Mammary epithelial cell (primary cell): ENCODE measurements around the gene HLA-DMB.

ENCODE experiments used
- EZH2 ChIP-seq: IDR thresholded peaks from 2 replicates; pipeline ENCODE4 v1.6.1; 2012; ENCODE audit warnings: low read length, inconsistent platforms, borderline replicate concordance
- TF ChIP-seq, protein P1 (sequence below), 2 donors: IDR thresholded peaks in 1 of 2; conservative IDR thresholded peaks in 1 of 2; 2 replicates each; pipeline ENCODE4 v1.5.1; 2011 to 2012; ENCODE audit warnings: inconsistent platforms in 2 of 2, low read length in 2 of 2, mild to moderate bottlenecking in 2 of 2, control low read depth in 1 of 2, low read depth in 1 of 2; ENCODE audit not compliant: insufficient read depth in 1 of 2; ENCODE audit errors: extremely low read depth in 1 of 2

DNA sequence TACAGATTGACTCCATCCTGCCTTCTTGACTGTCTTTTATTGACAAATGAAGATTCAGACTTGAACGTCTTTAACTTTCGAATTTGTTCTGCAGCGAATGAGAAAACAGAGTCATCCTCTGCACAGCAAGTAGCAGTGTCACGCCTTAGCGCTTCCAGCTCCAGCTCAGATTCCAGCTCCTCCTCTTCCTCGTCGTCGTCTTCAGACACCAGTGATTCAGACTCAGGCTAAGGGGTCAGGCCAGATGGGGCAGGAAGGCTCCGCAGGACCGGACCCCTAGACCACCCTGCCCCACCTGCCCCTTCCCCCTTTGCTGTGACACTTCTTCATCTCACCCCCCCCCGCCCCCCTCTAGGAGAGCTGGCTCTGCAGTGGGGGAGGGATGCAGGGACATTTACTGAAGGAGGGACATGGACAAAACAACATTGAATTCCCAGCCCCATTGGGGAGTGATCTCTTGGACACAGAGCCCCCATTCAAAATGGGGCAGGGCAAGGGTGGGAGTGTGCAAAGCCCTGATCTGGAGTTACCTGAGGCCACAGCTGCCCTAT is 39.7 kb upstream of the HLA-DMB start:
- TF ChIP-seq, protein P1, sequence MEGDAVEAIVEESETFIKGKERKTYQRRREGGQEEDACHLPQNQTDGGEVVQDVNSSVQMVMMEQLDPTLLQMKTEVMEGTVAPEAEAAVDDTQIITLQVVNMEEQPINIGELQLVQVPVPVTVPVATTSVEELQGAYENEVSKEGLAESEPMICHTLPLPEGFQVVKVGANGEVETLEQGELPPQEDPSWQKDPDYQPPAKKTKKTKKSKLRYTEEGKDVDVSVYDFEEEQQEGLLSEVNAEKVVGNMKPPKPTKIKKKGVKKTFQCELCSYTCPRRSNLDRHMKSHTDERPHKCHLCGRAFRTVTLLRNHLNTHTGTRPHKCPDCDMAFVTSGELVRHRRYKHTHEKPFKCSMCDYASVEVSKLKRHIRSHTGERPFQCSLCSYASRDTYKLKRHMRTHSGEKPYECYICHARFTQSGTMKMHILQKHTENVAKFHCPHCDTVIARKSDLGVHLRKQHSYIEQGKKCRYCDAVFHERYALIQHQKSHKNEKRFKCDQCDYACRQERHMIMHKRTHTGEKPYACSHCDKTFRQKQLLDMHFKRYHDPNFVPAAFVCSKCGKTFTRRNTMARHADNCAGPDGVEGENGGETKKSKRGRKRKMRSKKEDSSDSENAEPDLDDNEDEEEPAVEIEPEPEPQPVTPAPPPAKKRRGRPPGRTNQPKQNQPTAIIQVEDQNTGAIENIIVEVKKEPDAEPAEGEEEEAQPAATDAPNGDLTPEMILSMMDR (conservative IDR thresholded peaks at IDR 0.05 in 1 of 2, IDR thresholded peaks at IDR 0.05 in 1 of 2; ENCODE audit: extremely low read depth in 1 of 2, insufficient read depth in 1 of 2, low read depth in 1 of 2, low read length in 2 of 2): no peak
- no peak for TF ChIP-seq EZH2
